ENCODE measurements around the gene GATB. TPM values are rescaled to one million over a fixed set of nuclear protein-coding genes. Genes with fewer than 3 reads are reported as not detected.

GATB gene
- total RNA-seq, 1 donor from 2014 or later: 24.5 TPM

- peak overlapping the region; percentile 23 for H3K27ac Mint-ChIP-seq (ENCODE audit: unreplicated experiment)
- no peaks in the 10 kb centered on the region for H3K27me3 Mint-ChIP-seq (ENCODE audit: unreplicated experiment)
- peaks cover 40% of the 10 kb centered on the region for H3K4me1 Mint-ChIP-seq (ENCODE audit: low read depth, unreplicated experiment)
- TF ChIP-seq, protein P1, sequence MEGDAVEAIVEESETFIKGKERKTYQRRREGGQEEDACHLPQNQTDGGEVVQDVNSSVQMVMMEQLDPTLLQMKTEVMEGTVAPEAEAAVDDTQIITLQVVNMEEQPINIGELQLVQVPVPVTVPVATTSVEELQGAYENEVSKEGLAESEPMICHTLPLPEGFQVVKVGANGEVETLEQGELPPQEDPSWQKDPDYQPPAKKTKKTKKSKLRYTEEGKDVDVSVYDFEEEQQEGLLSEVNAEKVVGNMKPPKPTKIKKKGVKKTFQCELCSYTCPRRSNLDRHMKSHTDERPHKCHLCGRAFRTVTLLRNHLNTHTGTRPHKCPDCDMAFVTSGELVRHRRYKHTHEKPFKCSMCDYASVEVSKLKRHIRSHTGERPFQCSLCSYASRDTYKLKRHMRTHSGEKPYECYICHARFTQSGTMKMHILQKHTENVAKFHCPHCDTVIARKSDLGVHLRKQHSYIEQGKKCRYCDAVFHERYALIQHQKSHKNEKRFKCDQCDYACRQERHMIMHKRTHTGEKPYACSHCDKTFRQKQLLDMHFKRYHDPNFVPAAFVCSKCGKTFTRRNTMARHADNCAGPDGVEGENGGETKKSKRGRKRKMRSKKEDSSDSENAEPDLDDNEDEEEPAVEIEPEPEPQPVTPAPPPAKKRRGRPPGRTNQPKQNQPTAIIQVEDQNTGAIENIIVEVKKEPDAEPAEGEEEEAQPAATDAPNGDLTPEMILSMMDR (IDR thresholded peaks at IDR 0.05; ENCODE audit: partially characterized antibody, unreplicated experiment): no peak
- H3K36me3 Mint-ChIP-seq (ENCODE audit: unreplicated experiment): no peaks in the 10 kb centered on the region
- no peak overlapping the region for H3K4me3 Mint-ChIP-seq (ENCODE audit: unreplicated experiment)
- peaks cover 3% of the 10 kb centered on the region for H3K9me3 Mint-ChIP-seq (ENCODE audit: unreplicated experiment)
- DNase-seq: no peak
These were observed 70.5 kb downstream of the GATB start for GRCh38 chr4:151690164-151690870.

DNA sequence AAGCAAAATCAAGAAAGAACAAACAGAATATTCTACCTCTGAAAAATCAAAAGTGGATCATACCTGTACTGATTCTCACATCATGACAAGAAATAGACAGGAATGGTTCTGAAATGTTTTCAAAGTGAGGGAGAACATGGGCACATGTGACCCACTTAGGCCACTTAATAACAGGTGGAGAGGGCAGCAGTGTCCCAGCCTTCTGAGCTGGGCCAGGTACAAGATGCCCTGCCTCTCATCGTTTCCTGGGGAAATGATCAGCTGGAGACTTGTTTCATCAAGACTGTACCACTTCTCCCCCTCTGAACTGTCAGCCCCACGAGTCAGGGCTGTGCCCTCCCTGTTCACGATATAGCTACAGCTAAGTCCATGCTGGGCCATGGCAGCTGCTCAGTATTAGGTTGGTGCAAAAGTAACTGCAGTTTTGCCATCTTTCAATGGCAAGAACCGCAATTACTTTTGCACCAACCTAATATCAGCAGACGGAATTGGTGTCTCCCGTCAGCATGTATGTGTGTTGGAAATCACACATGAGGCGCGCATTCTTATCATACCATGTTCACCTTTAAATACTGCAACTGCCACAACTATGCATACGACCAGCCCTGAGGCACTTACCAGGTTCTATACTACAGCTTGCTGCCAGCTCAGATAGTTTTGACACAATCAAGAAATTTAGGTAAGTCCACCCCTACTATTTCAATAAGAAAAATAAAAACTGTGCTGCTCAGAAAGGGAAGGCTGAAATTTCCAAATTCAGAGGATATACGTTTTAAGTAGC lies 71.4 kb downstream of the GATB start:
- peak overlapping the region; percentile 38 for H3K4me3 Mint-ChIP-seq (ENCODE audit: unreplicated experiment)
- H3K4me1 Mint-ChIP-seq (ENCODE audit: low read depth, unreplicated experiment): peaks cover 37% of the 10 kb centered on the region
- TF ChIP-seq, protein P1 (IDR thresholded peaks at IDR 0.05; ENCODE audit: partially characterized antibody, unreplicated experiment): no peak
- peaks cover 3% of the 10 kb centered on the region for H3K9me3 Mint-ChIP-seq (ENCODE audit: unreplicated experiment)
- H3K36me3 Mint-ChIP-seq (ENCODE audit: unreplicated experiment): no peaks in the 10 kb centered on the region
- H3K27ac Mint-ChIP-seq (ENCODE audit: unreplicated experiment): no peak overlapping the region
- DNase-seq: no peak
- no peaks in the 10 kb centered on the region for H3K27me3 Mint-ChIP-seq (ENCODE audit: unreplicated experiment)

DNA sequence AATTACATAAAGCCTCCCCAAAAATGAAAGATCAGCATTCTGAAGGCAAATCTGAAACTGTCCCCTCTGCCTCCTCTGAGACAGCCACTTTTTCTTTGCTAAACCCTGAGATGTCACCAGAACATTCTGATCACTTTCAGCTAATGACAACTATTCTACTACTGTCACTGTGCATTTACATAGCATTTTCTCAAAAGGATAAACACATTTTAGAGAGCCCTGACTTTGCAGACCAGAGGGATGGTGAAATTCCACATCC lies 72.1 kb downstream of the GATB start:
- Mint-ChIP-seq H3K36me3 (ENCODE audit: unreplicated experiment) (peaks cover 5% of the 10 kb centered on the region), H3K27me3 (ENCODE audit: unreplicated experiment) (no peaks in the 10 kb centered on the region), H3K9me3 (ENCODE audit: unreplicated experiment) (peaks cover 3% of the 10 kb centered on the region), H3K4me1 (ENCODE audit: low read depth, unreplicated experiment) (peaks cover 37% of the 10 kb centered on the region), H3K27ac (ENCODE audit: unreplicated experiment) (peak overlapping the region; percentile 49), H3K4me3 (ENCODE audit: unreplicated experiment) (no peak overlapping the region)
- TF ChIP-seq, protein P1 (IDR thresholded peaks at IDR 0.05; ENCODE audit: partially characterized antibody, unreplicated experiment): no peak
- DNase-seq: no peak

GRCh38 chr4:151688003-151688784 lies 72.6 kb downstream of the GATB start:
- Mint-ChIP-seq H3K27ac (ENCODE audit: unreplicated experiment) (peak overlapping the region; percentile 77), H3K9me3 (ENCODE audit: unreplicated experiment) (peaks cover 3% of the 10 kb centered on the region), H3K27me3 (ENCODE audit: unreplicated experiment) (no peaks in the 10 kb centered on the region), H3K36me3 (ENCODE audit: unreplicated experiment) (peaks cover 10% of the 10 kb centered on the region), H3K4me1 (ENCODE audit: low read depth, unreplicated experiment) (peaks cover 36% of the 10 kb centered on the region), H3K4me3 (ENCODE audit: unreplicated experiment) (no peak overlapping the region)
- peak; percentile 41 for DNase-seq
- TF ChIP-seq, protein P1 (IDR thresholded peaks at IDR 0.05; ENCODE audit: partially characterized antibody, unreplicated experiment): no peak

Measured in glutamatergic neuron (in vitro differentiated cells).